NCI-H2227 treated with DMSO at 0.1 percent for 48 hours (cell line): ENCODE measurements around the gene BCAS1.
"Not testable (repeated sequence)": the region's sequence is repeated elsewhere in the genome, so short reads cannot be mapped to it uniquely, and the experiment has no call there.

Experiments
- DNase-seq: peaks from one replicate; lab custom pipeline; 2025; lab: John Stamatoyannopoulos, UW

The BCAS1 gene

GRCh38 chr20:54017846-54018245 is 52.5 kb downstream of the BCAS1 start:
- no peak for DNase-seq

- DNase-seq, result peak; percentile 20
Measured at GRCh38 chr20:54015496-54015895, 54.9 kb downstream of the BCAS1 start.

GRCh38 chr20:54014293-54014926 is 56.0 kb downstream of the BCAS1 start:
- no peak for DNase-seq

- DNase-seq, result no peak
Measured at GRCh38 chr20:54013471-54013870, 56.9 kb downstream of the BCAS1 start.

- no peak for DNase-seq
Measured at GRCh38 chr20:54011346-54011745, 59.0 kb downstream of the BCAS1 start.

GRCh38 chr20:54006216-54006615 is 64.2 kb downstream of the BCAS1 start:
- not testable (repeated sequence) for DNase-seq

GRCh38 chr20:54005524-54005923 is 64.9 kb downstream of the BCAS1 start:
- DNase-seq, result no peak

GRCh38 chr20:54004445-54004844 is 65.9 kb downstream of the BCAS1 start:
- no peak for DNase-seq

- no peak for DNase-seq
Measured at GRCh38 chr20:54002741-54003140, 67.7 kb downstream of the BCAS1 start.

- no peak for DNase-seq
Measured at GRCh38 chr20:54002056-54002575, 68.3 kb downstream of the BCAS1 start.

GRCh38 chr20:54000914-54001313 is 69.5 kb downstream of the BCAS1 start:
- DNase-seq, result no peak

- no peak for DNase-seq
Measured at GRCh38 chr20:54000262-54000661, 70.1 kb downstream of the BCAS1 start.

- DNase-seq, result no peak
Measured at GRCh38 chr20:53999077-53999476, 71.3 kb downstream of the BCAS1 start.

- no peak for DNase-seq
Measured at GRCh38 chr20:53996584-53997486, 73.6 kb downstream of the BCAS1 start.

GRCh38 chr20:53995949-53996348 is 74.4 kb downstream of the BCAS1 start:
- DNase-seq, result no peak

- DNase-seq, result no peak
Measured at GRCh38 chr20:53994088-53994487, 76.3 kb downstream of the BCAS1 start.

- DNase-seq, result no peak
Measured at GRCh38 chr20:53993310-53993709, 77.1 kb downstream of the BCAS1 start.

GRCh38 chr20:53990768-53991450 is 79.5 kb downstream of the BCAS1 start:
- no peak for DNase-seq

- DNase-seq, result no peak
Measured at GRCh38 chr20:53990003-53990402, 80.4 kb downstream of the BCAS1 start.

- no peak for DNase-seq
Measured at GRCh38 chr20:53989401-53989800, 81.0 kb downstream of the BCAS1 start.

- no peak for DNase-seq
Measured at GRCh38 chr20:53986037-53986650, 84.2 kb downstream of the BCAS1 start.

- no peak for DNase-seq
Measured at GRCh38 chr20:53985150-53985518, 85.3 kb downstream of the BCAS1 start.
